Umbilical cord (tissue), 2 donors: Measurements from ENCODE around the gene NTM. TPM values are rescaled to one million over a fixed set of nuclear protein-coding genes. Genes with fewer than 3 reads are reported as not detected.

Source experiments
- DNase-seq: peaks from one replicate; pipeline ENCODE4 v3.0.0-alpha.2; 2015; ENCODE audit warnings: low spot score
- total RNA-seq: library from RNA; depleted of rRNA; stranded (reverse); fragments of >200 nt; gene quantifications from one replicate; pipeline ENCODE4 v1.2.3, GENCODE V29; 2014; ENCODE audit warnings: low replicate concordance; ENCODE audit not compliant: insufficient read depth

The NTM gene
- total RNA-seq, 1 donor from 2014 or later: 8.9 TPM

- DNase-seq: peak; percentile 22
Observed at GRCh38 chr11:131859538-131860210, 489.3 kb downstream of the NTM start.

GRCh38 chr11:131864228-131864627 is 493.8 kb downstream of the NTM start:
- DNase-seq: no peak

GRCh38 chr11:131865860-131866259 is 495.4 kb downstream of the NTM start:
- no peak for DNase-seq

- no peak for DNase-seq
Observed at GRCh38 chr11:131866535-131867400, 496.4 kb downstream of the NTM start.

GRCh38 chr11:131867457-131868257 is 497.2 kb downstream of the NTM start:
- peak; percentile 76 for DNase-seq

- no peak for DNase-seq
Observed at GRCh38 chr11:131868629-131869507, 498.5 kb downstream of the NTM start.

- no peak for DNase-seq
Observed at GRCh38 chr11:131870305-131870704, 499.9 kb downstream of the NTM start.

GRCh38 chr11:131871006-131871405 is 500.6 kb downstream of the NTM start:
- no peak for DNase-seq

GRCh38 chr11:131874070-131874469 is 503.7 kb downstream of the NTM start:
- no peak for DNase-seq

- no peak for DNase-seq
Observed at GRCh38 chr11:131875611-131876010, 505.2 kb downstream of the NTM start.

GRCh38 chr11:131877246-131877942 is 507.0 kb downstream of the NTM start:
- DNase-seq: no peak

- no peak for DNase-seq
Observed at GRCh38 chr11:131880316-131880715, 509.9 kb downstream of the NTM start.

GRCh38 chr11:131880976-131881375 is 510.6 kb downstream of the NTM start:
- no peak for DNase-seq

- DNase-seq: no peak
Observed at GRCh38 chr11:131883332-131883731, 512.9 kb downstream of the NTM start.

GRCh38 chr11:131884461-131885073 is 514.2 kb downstream of the NTM start:
- DNase-seq: no peak

- DNase-seq: no peak
Observed at GRCh38 chr11:131885431-131885830, 515.0 kb downstream of the NTM start.

- no peak for DNase-seq
Observed at GRCh38 chr11:131886201-131886600, 515.8 kb downstream of the NTM start.

GRCh38 chr11:131888230-131888855 is 517.9 kb downstream of the NTM start:
- peak; percentile 40 for DNase-seq

- DNase-seq: peak; percentile 81
Observed at GRCh38 chr11:131889146-131889577, 518.7 kb downstream of the NTM start.
